Forelimb muscle (tissue), 1 donor: Measurements from ENCODE around the gene MYRIP. TPM values are rescaled to one million over a fixed set of nuclear protein-coding genes. Genes with fewer than 3 reads are reported as not detected.
"Not testable (repeated sequence)": the region's sequence is repeated elsewhere in the genome, so short reads cannot be mapped to it uniquely, and the experiment has no call there.

Experiments
- DNase-seq: peaks from one replicate; pipeline ENCODE4 v3.0.0-alpha.2; 2013; ENCODE audit warnings: low read depth
- polyA plus RNA-seq: library from polyadenylated mRNA; unstranded; fragments of 120-200 nt; gene quantifications from one replicate; pipeline ENCODE4 v1.2.1, GENCODE V29; 2013; ENCODE audit not compliant: insufficient read length

The MYRIP gene
- polyA plus RNA-seq: 0.89 TPM

DNA sequence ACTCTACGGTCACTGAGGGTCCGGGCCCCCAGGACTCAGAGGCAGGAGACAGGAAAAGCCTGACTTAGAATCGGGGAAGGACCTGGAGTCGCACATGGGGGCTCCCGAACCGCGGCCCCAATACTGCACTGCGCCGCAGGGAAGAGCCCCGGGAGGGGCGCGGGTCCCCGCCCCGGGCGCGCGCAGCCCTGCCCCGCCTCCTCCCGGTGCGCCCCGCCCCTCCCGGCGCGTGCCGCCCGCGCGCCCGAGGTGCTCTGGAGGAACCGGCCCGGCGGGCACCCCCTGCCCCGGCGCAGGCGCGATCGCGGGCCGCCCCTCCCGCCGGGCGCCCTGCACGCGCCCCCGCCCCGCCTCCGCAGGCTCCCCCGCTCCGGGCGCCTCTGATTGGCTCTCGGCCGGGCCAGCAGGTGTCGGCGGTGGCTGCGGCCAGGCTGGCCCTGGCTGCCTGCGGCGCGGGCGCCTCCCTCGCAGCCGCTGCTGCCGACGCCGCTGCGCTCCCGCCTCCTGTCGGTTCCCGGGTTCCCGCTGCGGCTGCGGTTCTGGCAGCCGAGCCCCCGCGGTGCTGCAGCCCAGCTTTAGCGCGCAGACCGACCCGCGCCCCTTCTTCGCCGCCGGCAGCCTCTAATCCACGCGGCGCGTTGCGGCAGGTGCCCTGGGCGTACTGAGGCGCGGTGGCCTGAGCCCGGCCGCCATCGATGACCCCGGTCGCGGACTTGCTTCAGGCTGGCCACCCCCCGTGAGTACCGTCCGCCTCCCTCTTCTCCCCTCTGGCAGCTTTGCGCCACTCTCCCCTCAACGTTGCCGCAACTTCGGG lies at the start of gene MYRIP:
Gene MYRIP (plus strand): TSS at position 429 of the 814 bp plus-strand sequence. CDS start 91,208 bp downstream, outside the sequence.
- DNase-seq: no peak

DNA sequence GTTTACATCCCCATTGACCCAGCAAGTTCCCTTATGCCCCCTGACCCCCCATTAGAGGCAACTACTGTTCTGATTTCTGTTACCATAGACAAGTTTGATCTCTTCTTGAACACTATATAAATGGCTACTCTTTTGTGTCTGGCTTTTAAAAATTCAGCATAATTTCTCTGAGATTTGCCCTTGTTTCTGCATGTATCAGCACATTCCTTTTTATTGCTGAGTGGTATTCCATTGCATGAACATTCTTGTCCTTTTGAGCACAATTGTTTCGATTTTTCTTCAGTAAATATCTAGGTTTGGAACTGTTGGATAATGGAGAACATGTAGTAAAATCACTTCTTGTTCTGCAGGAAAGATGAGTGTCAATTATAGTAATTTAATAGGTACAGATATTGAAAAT lies 49.1 kb upstream of the MYRIP start:
- DNase-seq: no peak

GRCh38 chr3:39762537-39763070 lies 46.8 kb upstream of the MYRIP start:
- DNase-seq: no peak

- no peak for DNase-seq
Observed at GRCh38 chr3:39763390-39763789, 46.0 kb upstream of the MYRIP start.

DNA sequence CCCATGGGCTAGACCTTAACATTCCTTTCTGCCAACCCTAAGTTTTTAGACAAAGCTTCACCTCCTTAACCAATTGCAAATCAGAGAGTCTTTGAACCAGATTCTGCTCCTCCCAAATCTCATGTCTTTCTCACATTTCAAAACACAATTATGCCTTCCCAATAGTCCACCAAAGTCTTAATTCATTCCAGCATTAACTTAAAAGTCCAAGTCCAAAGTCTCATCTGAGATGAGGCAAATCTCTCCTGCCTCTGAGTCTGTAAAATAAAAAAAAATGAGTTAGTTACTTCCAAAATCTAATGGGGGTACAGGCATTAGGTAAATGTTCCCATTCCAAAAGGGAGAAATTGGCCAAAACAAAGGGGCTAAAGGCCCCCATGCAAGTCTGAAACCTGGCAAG lies 43.8 kb upstream of the MYRIP start:
- DNase-seq: no peak

GRCh38 chr3:39766433-39766832 lies 43.0 kb upstream of the MYRIP start:
- DNase-seq: no peak

DNA sequence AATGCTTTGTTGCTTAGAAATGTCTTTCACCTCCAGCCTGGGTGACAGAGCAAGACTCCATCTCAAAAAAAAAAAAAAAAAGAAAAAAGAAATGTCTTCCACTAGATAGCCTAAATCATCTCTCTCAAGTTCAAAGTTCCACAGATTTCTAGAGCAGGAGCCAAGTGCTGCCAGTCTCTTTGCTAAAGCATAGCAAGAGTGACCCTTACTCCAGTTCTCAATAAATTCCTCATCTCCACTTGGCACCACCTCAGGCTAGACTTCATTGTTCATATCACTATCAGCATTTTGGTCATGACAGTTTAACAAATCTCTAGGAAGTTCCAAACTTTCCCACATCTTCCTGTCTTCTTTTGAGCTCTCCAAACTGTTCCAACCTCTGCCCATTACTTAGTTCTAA lies 42.5 kb upstream of the MYRIP start:
- DNase-seq: not testable (repeated sequence)

- DNase-seq: not testable (repeated sequence)
Observed at GRCh38 chr3:39778168-39778567, 31.2 kb upstream of the MYRIP start.

DNA sequence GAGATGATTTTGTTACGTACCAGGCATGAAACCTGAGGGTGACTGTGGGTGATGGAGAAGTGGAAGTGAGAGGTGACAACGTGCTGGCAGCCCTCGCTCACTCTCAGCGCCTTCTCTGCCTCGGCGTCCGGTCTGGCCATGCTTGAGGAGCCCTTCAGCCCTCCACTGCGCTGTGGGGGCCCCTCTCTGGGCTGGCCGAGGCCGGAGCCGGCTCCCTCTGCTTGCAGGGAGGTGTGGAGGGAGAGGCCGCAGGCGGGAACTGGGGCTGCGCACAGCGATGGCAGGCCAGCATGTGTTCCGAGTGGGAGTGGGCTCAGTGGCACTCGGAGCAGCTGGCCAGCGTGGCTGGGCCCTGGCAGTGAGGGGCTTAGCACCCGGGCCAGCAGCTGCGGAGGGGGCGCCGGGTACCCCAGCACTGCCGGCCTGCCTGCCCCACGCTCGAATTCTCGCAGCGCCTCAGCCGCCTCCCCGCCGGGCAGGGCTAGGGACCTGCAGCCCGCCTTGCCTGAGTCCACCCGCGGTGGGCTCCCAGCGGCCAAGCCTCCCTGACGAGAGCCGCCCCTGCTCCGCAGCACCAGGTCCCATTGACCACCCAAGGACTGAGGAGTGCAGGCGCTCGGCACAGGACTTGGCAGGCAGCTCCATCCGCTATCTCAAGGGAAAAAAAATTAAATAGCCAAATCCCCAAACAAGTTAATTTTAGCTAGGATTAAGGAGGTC lies 29.7 kb upstream of the MYRIP start:
- DNase-seq: no peak

- no peak for DNase-seq
Observed at GRCh38 chr3:39780352-39780751, 29.1 kb upstream of the MYRIP start.

GRCh38 chr3:39781025-39781424 lies 28.4 kb upstream of the MYRIP start:
- no peak for DNase-seq

DNA sequence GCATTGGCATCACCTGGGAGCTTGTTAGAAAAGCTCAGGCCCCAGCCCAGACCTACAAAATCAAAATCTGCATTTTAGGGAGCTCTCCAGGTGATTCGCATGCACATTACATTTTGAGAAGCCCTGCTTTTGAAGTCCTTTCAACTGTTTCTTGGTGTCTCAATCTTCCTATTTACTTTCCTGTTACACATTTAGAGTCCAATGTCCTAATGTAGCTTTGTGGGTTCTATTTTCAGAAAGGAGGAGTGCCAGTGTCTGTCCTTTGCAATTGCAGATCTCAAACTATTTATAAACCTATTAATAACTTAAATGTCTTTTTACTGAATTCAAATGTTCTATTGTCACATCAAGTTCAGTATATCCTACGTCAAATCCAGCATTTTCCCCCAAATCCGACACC lies 27.8 kb upstream of the MYRIP start:
- no peak for DNase-seq

DNA sequence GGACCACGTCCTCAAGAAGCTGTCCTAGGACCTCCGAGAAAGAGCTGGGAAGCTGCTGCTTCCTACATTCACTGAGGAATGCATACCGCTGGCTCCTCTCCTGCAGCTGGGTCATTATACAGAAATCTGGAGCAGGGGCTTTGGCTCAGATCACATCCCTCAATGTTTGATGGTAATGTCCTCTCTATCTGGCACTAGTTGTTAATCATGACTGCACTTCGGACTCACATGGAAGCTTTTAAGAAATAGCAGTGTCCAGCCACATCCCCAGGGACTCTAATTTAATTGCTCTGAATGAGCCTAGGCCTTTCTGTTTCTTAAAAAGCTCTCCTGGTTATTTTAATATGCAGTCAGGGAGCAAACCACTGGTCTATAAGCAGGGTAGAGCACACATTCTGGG lies 25.7 kb upstream of the MYRIP start:
- peak; percentile 9 for DNase-seq

DNA sequence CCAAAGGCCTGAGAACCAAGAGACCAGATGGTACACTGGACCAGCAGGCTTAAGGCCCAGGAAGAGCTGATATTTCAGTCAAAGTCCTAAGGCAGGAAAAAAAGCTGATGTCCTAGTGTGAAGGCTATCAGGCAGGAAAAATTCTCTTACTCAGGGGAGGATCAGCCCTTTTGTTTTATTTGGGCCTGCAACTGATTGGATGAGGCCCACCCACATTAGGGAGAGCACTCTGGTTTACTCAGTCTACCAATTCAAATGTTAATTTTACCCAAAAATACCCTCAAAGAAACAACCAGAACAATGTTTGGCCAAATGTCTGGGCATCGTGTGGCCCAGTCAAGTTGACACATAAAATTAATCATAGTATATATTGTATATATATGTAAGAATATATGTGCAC lies 24.5 kb upstream of the MYRIP start:
- DNase-seq: no peak

GRCh38 chr3:39788128-39788883 lies 21.1 kb upstream of the MYRIP start:
- no peak for DNase-seq

GRCh38 chr3:39791603-39792002 lies 17.8 kb upstream of the MYRIP start:
- DNase-seq: no peak

GRCh38 chr3:39794880-39795279 lies 14.5 kb upstream of the MYRIP start:
- DNase-seq: no peak

DNA sequence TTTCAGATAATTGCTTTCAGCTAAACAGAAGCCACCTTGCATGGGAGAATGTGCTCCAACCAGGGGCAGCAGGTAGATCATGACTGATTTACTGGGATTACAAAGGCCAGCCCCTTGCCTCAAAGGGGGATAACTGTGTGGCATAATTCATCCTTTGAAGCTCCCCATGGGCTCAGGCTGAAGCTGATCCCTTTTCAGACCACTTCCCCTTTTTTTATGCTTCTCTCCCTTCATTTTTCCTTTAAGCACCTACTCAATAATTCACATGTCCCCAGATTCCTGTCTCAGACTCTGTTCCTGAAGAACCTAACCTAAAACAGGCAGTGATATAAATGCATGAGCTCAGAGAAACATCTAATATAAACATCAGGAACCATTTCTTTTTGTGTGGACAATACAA lies 8.2 kb upstream of the MYRIP start:
- DNase-seq: no peak

- DNase-seq: not testable (repeated sequence)
Observed at GRCh38 chr3:39802486-39802885, 6.9 kb upstream of the MYRIP start.

- no peak for DNase-seq
Observed at GRCh38 chr3:39803956-39804355, 5.5 kb upstream of the MYRIP start.

GRCh38 chr3:39804951-39805350 lies 4.5 kb upstream of the MYRIP start:
- no peak for DNase-seq

- DNase-seq: no peak
Observed at GRCh38 chr3:39805650-39806049, 3.8 kb upstream of the MYRIP start.
